Measurements from ENCODE around the gene ZNF418.

Gene ZNF418

DNA sequence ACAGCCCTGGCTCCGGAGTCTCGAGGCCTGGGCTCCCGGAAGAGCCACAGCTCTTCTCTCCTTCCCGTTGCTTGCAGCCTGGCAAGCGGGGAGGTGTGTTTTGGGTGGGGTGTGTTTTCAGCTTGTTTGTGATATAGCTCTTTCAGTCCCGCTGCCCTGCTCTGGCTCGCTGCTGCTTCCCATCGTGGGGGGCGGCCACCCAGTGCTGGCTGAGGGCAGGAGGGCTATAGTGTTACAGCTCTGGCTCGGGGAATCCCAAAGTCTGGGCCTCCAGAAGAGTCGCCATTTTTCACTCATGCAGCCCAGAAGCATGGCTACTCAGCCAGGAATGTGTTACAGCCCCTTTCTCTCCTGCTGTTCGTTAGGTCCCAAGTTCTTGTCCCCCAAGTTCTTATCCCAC is 14.5 kb upstream of the ZNF418 start:
- H3K4me3 ChIP-seq (ENCODE audit: low read depth, low read length): no peak overlapping the region
- no peak for DNase-seq (ENCODE audit: low read depth, low spot score)
- CTCF ChIA-PET: no interaction called here
- TF ChIP-seq, protein P1, sequence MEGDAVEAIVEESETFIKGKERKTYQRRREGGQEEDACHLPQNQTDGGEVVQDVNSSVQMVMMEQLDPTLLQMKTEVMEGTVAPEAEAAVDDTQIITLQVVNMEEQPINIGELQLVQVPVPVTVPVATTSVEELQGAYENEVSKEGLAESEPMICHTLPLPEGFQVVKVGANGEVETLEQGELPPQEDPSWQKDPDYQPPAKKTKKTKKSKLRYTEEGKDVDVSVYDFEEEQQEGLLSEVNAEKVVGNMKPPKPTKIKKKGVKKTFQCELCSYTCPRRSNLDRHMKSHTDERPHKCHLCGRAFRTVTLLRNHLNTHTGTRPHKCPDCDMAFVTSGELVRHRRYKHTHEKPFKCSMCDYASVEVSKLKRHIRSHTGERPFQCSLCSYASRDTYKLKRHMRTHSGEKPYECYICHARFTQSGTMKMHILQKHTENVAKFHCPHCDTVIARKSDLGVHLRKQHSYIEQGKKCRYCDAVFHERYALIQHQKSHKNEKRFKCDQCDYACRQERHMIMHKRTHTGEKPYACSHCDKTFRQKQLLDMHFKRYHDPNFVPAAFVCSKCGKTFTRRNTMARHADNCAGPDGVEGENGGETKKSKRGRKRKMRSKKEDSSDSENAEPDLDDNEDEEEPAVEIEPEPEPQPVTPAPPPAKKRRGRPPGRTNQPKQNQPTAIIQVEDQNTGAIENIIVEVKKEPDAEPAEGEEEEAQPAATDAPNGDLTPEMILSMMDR (IDR thresholded peaks at IDR 0.05; ENCODE audit: insufficient read depth, low read length, missing control alignments): no peak
- POLR2A ChIA-PET: no interaction called here

GRCh38 chr19:57949296-57949695 is 14.1 kb upstream of the ZNF418 start:
- TF ChIP-seq, protein P1 (IDR thresholded peaks at IDR 0.05; ENCODE audit: insufficient read depth, low read length, missing control alignments): no peak
- DNase-seq (ENCODE audit: low read depth, low spot score): no peak
- POLR2A ChIA-PET: no interaction called here
- H3K4me3 ChIP-seq (ENCODE audit: low read depth, low read length): no peak overlapping the region
- CTCF ChIA-PET: no interaction called here

DNA sequence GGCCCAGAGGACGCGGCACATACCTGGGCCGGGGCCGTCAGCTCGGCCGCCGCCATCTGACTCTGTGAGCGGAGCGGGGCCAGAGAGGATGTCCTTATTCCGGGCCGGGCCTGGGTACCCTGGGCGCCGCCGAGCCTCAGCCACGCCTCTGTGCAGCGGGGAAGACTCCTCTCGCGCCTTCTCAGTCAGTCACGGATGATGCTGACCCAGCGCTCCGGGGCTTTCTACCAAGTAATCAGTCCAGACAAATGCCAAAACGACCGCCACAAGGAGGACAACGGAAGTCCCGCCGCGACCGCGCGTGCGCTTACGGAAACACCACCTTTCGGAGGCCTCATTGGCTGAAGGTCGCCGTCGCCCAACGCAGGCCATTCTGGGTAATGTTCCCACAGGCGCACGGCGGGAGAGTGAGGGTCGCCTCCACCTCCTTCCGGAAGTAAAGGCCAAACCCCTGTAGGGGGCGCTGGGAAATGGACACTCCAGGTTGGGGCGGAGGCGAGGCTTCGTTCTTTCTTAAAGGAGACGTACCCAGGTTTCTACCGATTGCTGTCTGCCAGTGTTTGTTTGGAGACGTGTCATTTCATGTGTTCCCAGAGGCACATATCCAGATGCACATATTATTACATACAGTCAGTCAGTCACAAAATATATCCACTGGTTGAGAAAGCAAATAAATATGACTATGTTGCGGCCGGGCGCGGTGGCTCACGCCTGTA is 12.4 kb upstream of the ZNF418 start, which contains the start of gene ZNF256:
Gene ZNF256, minus strand, starts transcription at position 288 of the 716 bp plus-strand sequence. Its CDS starts 232 bp downstream, at position 56.
- peak within 1 kb of the TSS; percentile 81 for H3K4me3 ChIP-seq (ENCODE audit: low read depth, low read length)
- peak; percentile 46 for DNase-seq (ENCODE audit: low read depth, low spot score)
- POLR2A ChIA-PET: no interaction called here
- CTCF ChIA-PET: no interaction called here
- TF ChIP-seq, protein P1 (IDR thresholded peaks at IDR 0.05; ENCODE audit: insufficient read depth, low read length, missing control alignments): peak; percentile 63

- TF ChIP-seq, protein P1 (IDR thresholded peaks at IDR 0.05; ENCODE audit: insufficient read depth, low read length, missing control alignments): no peak
- peak overlapping the region; percentile 81 for H3K4me3 ChIP-seq (ENCODE audit: low read depth, low read length)
- ChIA-PET CTCF (no interaction called here), POLR2A (no interaction called here)
- DNase-seq (ENCODE audit: low read depth, low spot score): no peak
These were observed 11.9 kb upstream of the ZNF418 start for GRCh38 chr19:57947088-57947418.

- peak overlapping the region; percentile 81 for H3K4me3 ChIP-seq (ENCODE audit: low read depth, low read length)
- CTCF ChIA-PET: interaction anchor here (1.4 kb wide), 1 partner anchor 10 kb away, joined by 3 read pairs; no protein-coding TSS in a partner anchor
- DNase-seq (ENCODE audit: low read depth, low spot score): no peak
- POLR2A ChIA-PET: no interaction called here
- TF ChIP-seq, protein P1 (IDR thresholded peaks at IDR 0.05; ENCODE audit: insufficient read depth, low read length, missing control alignments): no peak
These were observed 11.1 kb upstream of the ZNF418 start for GRCh38 chr19:57946316-57946715.

DNA sequence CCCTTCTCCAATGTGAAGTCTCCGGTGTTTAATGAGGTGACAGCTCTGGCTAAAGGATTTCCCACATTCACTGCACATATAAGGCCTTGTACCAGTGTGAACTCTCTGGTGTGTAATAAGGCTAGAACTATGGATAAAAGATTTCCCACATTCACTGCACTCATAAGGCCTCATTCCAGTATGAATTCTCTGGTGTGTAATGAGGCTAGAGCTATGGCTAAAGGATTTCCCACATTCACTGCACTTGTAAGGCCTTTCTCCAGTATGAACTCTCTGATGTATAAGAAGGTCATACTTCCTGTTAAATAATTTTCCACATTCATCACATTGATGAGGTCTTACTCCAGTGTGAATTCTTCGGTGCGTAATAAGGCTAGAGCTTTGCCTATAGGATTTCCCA is 6.4 kb upstream of the ZNF418 start:
- POLR2A ChIA-PET: no interaction called here
- CTCF ChIA-PET: no interaction called here
- DNase-seq (ENCODE audit: low read depth, low spot score): no peak
- TF ChIP-seq, protein P1 (IDR thresholded peaks at IDR 0.05; ENCODE audit: insufficient read depth, low read length, missing control alignments): no peak
- H3K4me3 ChIP-seq (ENCODE audit: low read depth, low read length): no peak overlapping the region
